SK-N-SH treated with all-trans-retinoic acid at 6 μM for 48 hours (cell line): ENCODE measurements around the gene CXCL13.
"Not testable (repeated sequence)": the region's sequence is repeated elsewhere in the genome, so short reads cannot be mapped to it uniquely, and the experiment has no call there.

Source experiments
- ARNTL ChIP-seq: fragments of 450-650 bp; formaldehyde crosslinking; IDR thresholded peaks from 2 replicates; pipeline ENCODE4 v1.5.0; 2020; ENCODE audit warnings: low read depth, mild to moderate bottlenecking, moderate library complexity, borderline replicate concordance
- CREB5 ChIP-seq: fragments of 250-450 bp; sonication (Bioruptor Pico); IDR thresholded peaks from 2 replicates; pipeline ENCODE4 v1.5.1; 2020; ENCODE audit warnings: low read depth, mild to moderate bottlenecking, moderate library complexity
- ESRRG ChIP-seq: fragments of 250-450 bp; sonication (Bioruptor Pico); IDR thresholded peaks from 2 replicates; pipeline ENCODE4 v1.6.1; 2021; ENCODE audit warnings: mild to moderate bottlenecking
- PATZ1 ChIP-seq: fragments of 250-450 bp; sonication (Bioruptor Pico); IDR thresholded peaks from 2 replicates; pipeline ENCODE4 v1.8.0; 2020; ENCODE audit warnings: mild to moderate bottlenecking, moderate library complexity, borderline replicate concordance
- PPARA ChIP-seq: fragments of 250-450 bp; sonication (Bioruptor Pico); IDR thresholded peaks from 2 replicates; pipeline ENCODE4 v1.5.0; 2020; ENCODE audit warnings: mild to moderate bottlenecking, borderline replicate concordance
- RARB ChIP-seq: fragments of 250-450 bp; sonication (Bioruptor Pico); IDR thresholded peaks from 2 replicates; pipeline ENCODE4 v1.8.0; 2021; ENCODE audit warnings: mild to moderate bottlenecking, moderate library complexity
- TCF4 ChIP-seq: fragments of 250-450 bp; sonication (Bioruptor Pico); IDR thresholded peaks from 2 replicates; pipeline ENCODE4 v1.8.0; 2021; ENCODE audit warnings: mild to moderate bottlenecking, moderate library complexity, borderline replicate concordance
- TOX ChIP-seq: fragments of 250-450 bp; sonication (Bioruptor Pico); IDR thresholded peaks from 2 replicates; pipeline ENCODE4 v1.8.0; 2021; ENCODE audit warnings: mild to moderate bottlenecking, moderate library complexity, borderline replicate concordance

DNA sequence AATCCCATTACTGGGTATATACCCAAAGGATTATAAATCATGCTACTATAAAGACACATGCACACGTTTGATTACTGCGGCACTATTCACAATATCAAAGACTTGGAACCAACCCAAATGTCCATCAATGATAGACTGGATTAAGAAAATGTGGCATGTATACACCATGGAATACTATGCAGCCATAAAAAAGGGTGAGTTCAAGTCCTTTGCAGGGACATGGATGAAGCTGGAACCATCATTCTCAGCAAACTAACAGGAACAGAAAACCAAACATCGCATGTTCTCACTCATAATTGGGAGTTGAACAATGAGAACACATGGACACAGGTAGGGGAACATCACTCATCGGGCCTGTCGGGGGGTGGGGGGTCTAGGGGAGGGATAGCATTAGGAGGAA is 54.7 kb downstream of the CXCL13 start:
- not testable (repeated sequence) for TF ChIP-seq PPARA (CRISPR knock-in tag); PATZ1 (CRISPR knock-in tag); CREB5; RARB (CRISPR knock-in tag); ESRRG; TCF4; TOX (CRISPR knock-in tag); ARNTL (CRISPR knock-in tag)
